OCI-LY1 (cell line): ENCODE data around the gene CRYBG3.

Experiments used
- H2AFZ ChIP-seq: fragments of 200-600 bp; sonication (generic), shearing (Covaris generic); 2 replicates; pipeline ENCODE4 v1.6.0; 2014; ENCODE audit warnings: antibody characterized with exemption, mild to moderate bottlenecking, low read length
- H3F3A ChIP-seq: fragments of 200-600 bp; sonication (generic), shearing (Covaris generic); 2 replicates; pipeline ENCODE4 v1.6.0; 2014; ENCODE audit warnings: mild to moderate bottlenecking, antibody characterized with exemption, low read length, moderate library complexity; ENCODE audit not compliant: insufficient read depth
- H3K27ac ChIP-seq: fragments of 200-600 bp; sonication (generic); 2 replicates; pipeline ENCODE4 v1.5.1; 2014; ENCODE audit warnings: low read length, mixed run types, mild to moderate bottlenecking, low read depth; ENCODE audit not compliant: poor library complexity, severe bottlenecking
- H3K27me3 ChIP-seq: fragments of 200-600 bp; sonication (generic); 2 replicates; pipeline ENCODE4 v1.6.0; 2014; ENCODE audit warnings: antibody characterized with exemption, mild to moderate bottlenecking, low read length, moderate library complexity; ENCODE audit not compliant: insufficient read depth
- H3K36me3 ChIP-seq: fragments of 200-600 bp; sonication (generic); 2 replicates; pipeline ENCODE4 v1.6.1; 2014; ENCODE audit warnings: mild to moderate bottlenecking, antibody characterized with exemption, low read length, moderate library complexity, mixed read lengths; ENCODE audit not compliant: insufficient read depth
- H3K4me1 ChIP-seq: fragments of 200-600 bp; sonication (generic); 2 replicates; pipeline ENCODE4 v1.5.1; 2014; ENCODE audit warnings: mild to moderate bottlenecking, low read length, moderate library complexity; ENCODE audit not compliant: insufficient read depth, severe bottlenecking
- H3K4me2 ChIP-seq: fragments of 200-600 bp; sonication (generic), shearing (Covaris generic); 2 replicates; pipeline ENCODE4 v1.6.1; 2014; ENCODE audit warnings: low read length
- H3K4me3 ChIP-seq: fragments of 200-600 bp; sonication (generic); 2 replicates; pipeline ENCODE4 v1.5.1; 2014; ENCODE audit warnings: low read length, low read depth, mild to moderate bottlenecking, mixed read lengths; ENCODE audit not compliant: poor library complexity, severe bottlenecking
- H3K79me2 ChIP-seq: fragments of 200-600 bp; shearing (Covaris generic); 2 replicates; pipeline ENCODE4 v1.6.1; 2016; ENCODE audit warnings: mixed run types, low read length, mixed read lengths; ENCODE audit not compliant: insufficient read depth
- H3K9ac ChIP-seq: fragments of 200-600 bp; sonication (generic), shearing (Covaris generic); 2 replicates; pipeline ENCODE4 v1.6.1; 2014; ENCODE audit warnings: mild to moderate bottlenecking, low read length, mixed read lengths
- H3K9me2 ChIP-seq: fragments of 200-600 bp; sonication (generic), shearing (Covaris generic); 2 replicates; pipeline ENCODE4 v1.6.1; 2014; ENCODE audit warnings: low read depth, mild to moderate bottlenecking, low read length, mixed read lengths
- H3K9me3 ChIP-seq: fragments of 200-600 bp; shearing (Covaris generic); 2 replicates; pipeline ENCODE4 v1.6.1; 2014; ENCODE audit warnings: low read length, mixed read lengths
- H4K20me1 ChIP-seq: fragments of 200-600 bp; sonication (generic), shearing (Covaris generic); 2 replicates; pipeline ENCODE4 v1.6.0; 2016; ENCODE audit warnings: mild to moderate bottlenecking, low read length; ENCODE audit not compliant: insufficient read depth
- EZH2 ChIP-seq: fragments of 200-600 bp; sonication (generic), shearing (Covaris generic); IDR thresholded peaks from 2 replicates; pipeline ENCODE4 v1.8.0; 2017; ENCODE audit warnings: borderline replicate concordance, mixed run types, mild to moderate bottlenecking, antibody characterized with exemption, low read length, moderate library complexity, mixed read lengths
- TF ChIP-seq, protein P1 (sequence below): fragments of 200-600 bp; sonication (generic), shearing (Covaris generic); IDR thresholded peaks from 2 replicates; pipeline ENCODE4 v1.5.1; 2017; ENCODE audit warnings: mild to moderate bottlenecking, antibody characterized with exemption, low read length, moderate library complexity, mixed read lengths

CRYBG3 gene

DNA sequence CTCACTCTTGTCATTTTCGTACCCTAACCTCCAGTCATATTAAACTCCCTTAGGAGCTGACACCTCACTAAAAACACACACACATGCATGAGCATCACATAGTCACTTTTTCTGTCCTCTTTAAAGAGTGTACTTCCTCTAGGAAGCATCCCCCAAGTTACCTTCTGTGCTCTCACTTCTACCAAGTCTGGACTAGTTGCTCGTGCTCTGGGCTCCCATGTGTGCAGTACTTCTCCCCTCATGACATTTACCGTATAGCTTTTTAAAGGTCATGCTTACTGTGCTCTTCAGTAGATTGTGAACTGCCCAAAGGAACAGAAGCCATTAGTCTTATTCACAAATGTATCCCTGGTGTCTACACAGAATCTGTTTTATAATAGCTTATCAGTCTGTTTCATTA is 42.0 kb downstream of the CRYBG3 start:
- H3F3A ChIP-seq: no peaks in the 10 kb centered on the region
- H3K4me1 ChIP-seq: no peaks in the 10 kb centered on the region
- no peak overlapping the region for H3K9ac ChIP-seq
- H2AFZ ChIP-seq: no peak overlapping the region
- H4K20me1 ChIP-seq: no peaks in the 10 kb centered on the region
- no peaks in the 10 kb centered on the region for H3K79me2 ChIP-seq
- no peaks in the 10 kb centered on the region for H3K9me2 ChIP-seq
- no peaks in the 10 kb centered on the region for H3K9me3 ChIP-seq
- H3K27ac ChIP-seq: no peak overlapping the region
- no peaks in the 10 kb centered on the region for H3K27me3 ChIP-seq
- no peaks in the 10 kb centered on the region for H3K36me3 ChIP-seq
- no peak overlapping the region for H3K4me2 ChIP-seq
- H3K4me3 ChIP-seq: no peak overlapping the region
- no peak for TF ChIP-seq EZH2
- TF ChIP-seq, protein P1, sequence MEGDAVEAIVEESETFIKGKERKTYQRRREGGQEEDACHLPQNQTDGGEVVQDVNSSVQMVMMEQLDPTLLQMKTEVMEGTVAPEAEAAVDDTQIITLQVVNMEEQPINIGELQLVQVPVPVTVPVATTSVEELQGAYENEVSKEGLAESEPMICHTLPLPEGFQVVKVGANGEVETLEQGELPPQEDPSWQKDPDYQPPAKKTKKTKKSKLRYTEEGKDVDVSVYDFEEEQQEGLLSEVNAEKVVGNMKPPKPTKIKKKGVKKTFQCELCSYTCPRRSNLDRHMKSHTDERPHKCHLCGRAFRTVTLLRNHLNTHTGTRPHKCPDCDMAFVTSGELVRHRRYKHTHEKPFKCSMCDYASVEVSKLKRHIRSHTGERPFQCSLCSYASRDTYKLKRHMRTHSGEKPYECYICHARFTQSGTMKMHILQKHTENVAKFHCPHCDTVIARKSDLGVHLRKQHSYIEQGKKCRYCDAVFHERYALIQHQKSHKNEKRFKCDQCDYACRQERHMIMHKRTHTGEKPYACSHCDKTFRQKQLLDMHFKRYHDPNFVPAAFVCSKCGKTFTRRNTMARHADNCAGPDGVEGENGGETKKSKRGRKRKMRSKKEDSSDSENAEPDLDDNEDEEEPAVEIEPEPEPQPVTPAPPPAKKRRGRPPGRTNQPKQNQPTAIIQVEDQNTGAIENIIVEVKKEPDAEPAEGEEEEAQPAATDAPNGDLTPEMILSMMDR: no peak

DNA sequence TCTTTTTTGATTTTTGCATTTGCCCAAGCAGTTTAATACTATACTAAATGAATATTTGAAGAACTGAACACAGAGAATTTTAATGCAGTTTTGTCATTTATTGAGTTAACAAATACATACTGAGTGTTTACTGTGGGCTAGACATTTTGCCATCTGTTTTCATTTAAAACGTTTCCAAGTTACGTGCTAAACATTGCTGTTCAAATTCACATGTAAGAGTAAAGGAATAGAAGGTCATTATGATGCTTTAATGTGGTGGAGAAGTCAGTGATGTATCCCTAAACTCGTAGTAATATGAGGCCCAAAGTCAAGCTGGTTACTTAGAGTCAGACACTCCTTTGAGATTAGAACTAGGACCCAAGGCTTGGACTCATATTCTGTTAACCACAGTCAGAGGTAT is 49.4 kb downstream of the CRYBG3 start:
- TF ChIP-seq EZH2: no peak
- TF ChIP-seq, protein P1: no peak
- no peak overlapping the region for H3K4me3 ChIP-seq
- no peaks in the 10 kb centered on the region for H3K79me2 ChIP-seq
- H4K20me1 ChIP-seq: no peaks in the 10 kb centered on the region
- no peak overlapping the region for H3K27ac ChIP-seq
- no peaks in the 10 kb centered on the region for H3K9me3 ChIP-seq
- H3F3A ChIP-seq: no peaks in the 10 kb centered on the region
- H3K27me3 ChIP-seq: no peaks in the 10 kb centered on the region
- H3K36me3 ChIP-seq: no peaks in the 10 kb centered on the region
- no peak overlapping the region for H3K9ac ChIP-seq
- H2AFZ ChIP-seq: no peak overlapping the region
- no peaks in the 10 kb centered on the region for H3K9me2 ChIP-seq
- H3K4me1 ChIP-seq: no peaks in the 10 kb centered on the region
- H3K4me2 ChIP-seq: no peak overlapping the region

DNA sequence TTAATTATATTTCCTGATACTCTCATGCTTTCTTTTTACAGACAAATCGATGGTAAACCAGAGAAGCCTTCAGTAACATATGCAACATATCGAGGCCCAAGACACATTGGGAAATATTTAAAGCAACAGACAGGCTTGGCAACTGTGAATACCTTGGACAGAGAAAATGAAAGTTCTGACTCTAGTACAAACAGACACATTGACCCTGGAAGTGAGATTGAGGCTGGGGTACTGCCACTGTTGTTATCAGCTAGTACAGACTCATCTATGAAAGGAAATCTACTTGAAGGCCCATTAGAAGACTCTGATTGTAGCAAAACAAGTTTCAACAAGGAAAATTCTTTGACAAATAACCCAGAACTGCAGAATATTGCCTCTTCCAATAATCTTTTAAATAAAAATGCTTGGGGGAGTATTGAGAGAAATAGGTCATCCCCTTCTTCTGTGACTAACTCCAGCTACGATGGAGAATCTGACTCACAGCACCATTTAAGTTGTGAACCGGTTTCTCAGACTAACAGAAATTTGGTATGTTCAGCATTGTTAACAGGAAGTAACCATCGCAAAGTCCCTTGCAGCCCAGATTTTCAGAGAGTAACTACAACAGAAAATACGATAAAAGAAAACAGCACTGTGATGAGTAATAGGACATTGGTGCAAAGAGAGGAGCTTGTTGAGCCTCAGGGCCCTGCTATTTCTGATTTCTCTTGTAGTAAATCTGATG is 50.2 kb downstream of the CRYBG3 start:
- Histone ChIP-seq H4K20me1 (no peaks in the 10 kb centered on the region), H3K9me2 (no peaks in the 10 kb centered on the region), H3K9ac (no peak overlapping the region), H3F3A (no peaks in the 10 kb centered on the region), H3K27me3 (no peaks in the 10 kb centered on the region), H3K4me3 (no peak overlapping the region), H3K4me2 (no peak overlapping the region), H2AFZ (no peak overlapping the region), H3K36me3 (no peaks in the 10 kb centered on the region), H3K9me3 (no peaks in the 10 kb centered on the region), H3K27ac (no peak overlapping the region), H3K4me1 (no peaks in the 10 kb centered on the region), H3K79me2 (no peaks in the 10 kb centered on the region)
- no peak for TF ChIP-seq EZH2
- TF ChIP-seq, protein P1: no peak
